ENCODE data around the gene PCDH1.

PCDH1 gene

GRCh38 chr5:141808857-141809256 lies 69.4 kb downstream of the PCDH1 start:
- no peak for TF ChIP-seq CTCF (conservative IDR thresholded peaks at IDR 0.05)
- no peak for TF ChIP-seq ZFX (IDR thresholded peaks at IDR 0.05)
- no peak overlapping the region for H3K27ac ChIP-seq

GRCh38 chr5:141807732-141808131 lies 70.5 kb downstream of the PCDH1 start:
- TF ChIP-seq ZFX (IDR thresholded peaks at IDR 0.05) (no peak), CTCF (conservative IDR thresholded peaks at IDR 0.05) (no peak)
- H3K27ac ChIP-seq, result no peak overlapping the region

GRCh38 chr5:141807329-141807728 lies 70.9 kb downstream of the PCDH1 start:
- no peak overlapping the region for H3K27ac ChIP-seq
- TF ChIP-seq ZFX (IDR thresholded peaks at IDR 0.05) (no peak), CTCF (conservative IDR thresholded peaks at IDR 0.05) (no peak)

GRCh38 chr5:141806626-141807025 lies 71.6 kb downstream of the PCDH1 start:
- H3K27ac ChIP-seq, result no peak overlapping the region
- TF ChIP-seq ZFX (IDR thresholded peaks at IDR 0.05) (no peak), CTCF (conservative IDR thresholded peaks at IDR 0.05) (no peak)

GRCh38 chr5:141805874-141806595 lies 72.2 kb downstream of the PCDH1 start:
- TF ChIP-seq CTCF (conservative IDR thresholded peaks at IDR 0.05) (no peak), ZFX (IDR thresholded peaks at IDR 0.05) (no peak)
- H3K27ac ChIP-seq, result no peak overlapping the region

- no peak overlapping the region for H3K27ac ChIP-seq
- TF ChIP-seq ZFX (IDR thresholded peaks at IDR 0.05), result no peak
- TF ChIP-seq CTCF (conservative IDR thresholded peaks at IDR 0.05), result no peak
Measured at GRCh38 chr5:141804475-141804874, 73.7 kb downstream of the PCDH1 start.

Data from C4-2B (cell line).